DOHH2 (cell line): ENCODE results near the gene RARB.

Experiments
- H3F3A ChIP-seq: fragments of 200-600 bp; sonication (generic), shearing (Covaris generic); 2 replicates; pipeline ENCODE4 v1.6.0; 2016; ENCODE audit warnings: antibody characterized with exemption, mild to moderate bottlenecking; ENCODE audit not compliant: control insufficient read depth, insufficient read depth
- H3K27ac ChIP-seq: fragments of 200-600 bp; sonication (generic); 2 replicates; pipeline ENCODE4 v1.5.1; 2014; ENCODE audit warnings: low read depth, mild to moderate bottlenecking, low read length, moderate library complexity
- H3K27me3 ChIP-seq: fragments of 200-600 bp; sonication (generic); 2 replicates; pipeline ENCODE4 v1.6.1; 2014; ENCODE audit warnings: mild to moderate bottlenecking, low read length, mixed read lengths; ENCODE audit not compliant: control insufficient read depth
- H3K36me3 ChIP-seq: fragments of 200-600 bp; sonication (generic); 2 replicates; pipeline ENCODE4 v1.6.1; 2014; ENCODE audit warnings: mild to moderate bottlenecking, low read length, moderate library complexity, mixed read lengths; ENCODE audit not compliant: control insufficient read depth
- H3K4me1 ChIP-seq: fragments of 200-600 bp; sonication (generic); 2 replicates; pipeline ENCODE4 v1.6.1; 2014; ENCODE audit warnings: mild to moderate bottlenecking, low read length, mixed read lengths; ENCODE audit not compliant: control insufficient read depth
- H3K4me2 ChIP-seq: fragments of 200-600 bp; sonication (generic); 2 replicates; pipeline ENCODE4 v1.6.0; 2014; ENCODE audit warnings: mild to moderate bottlenecking, low read length, moderate library complexity
- H3K4me3 ChIP-seq: fragments of 200-600 bp; sonication (generic); 2 replicates; pipeline ENCODE4 v1.5.1; 2014; ENCODE audit warnings: mild to moderate bottlenecking, low read length, mixed read lengths
- H3K79me2 ChIP-seq: fragments of 200-600 bp; sonication (generic); 2 replicates; pipeline ENCODE4 v1.6.1; 2014; ENCODE audit warnings: mild to moderate bottlenecking, low read length, mixed read lengths; ENCODE audit not compliant: control insufficient read depth
- H3K9me2 ChIP-seq: fragments of 200-600 bp; sonication (generic); replicated peaks from 2 replicates; pipeline ENCODE4 v1.6.1; 2014; ENCODE audit warnings: mild to moderate bottlenecking, low read length, mixed read lengths; ENCODE audit not compliant: control insufficient read depth
- H3K9me3 ChIP-seq: fragments of 200-600 bp; sonication (generic); 2 replicates; pipeline ENCODE4 v1.6.1; 2014; ENCODE audit warnings: antibody characterized with exemption, low read length, mixed read lengths; ENCODE audit not compliant: control insufficient read depth, insufficient read depth
- H4K20me1 ChIP-seq: fragments of 200-600 bp; sonication (generic); 2 replicates; pipeline ENCODE4 v1.6.0; 2014; ENCODE audit warnings: low read depth, mild to moderate bottlenecking, antibody characterized with exemption, low read length, moderate library complexity; ENCODE audit not compliant: control insufficient read depth, insufficient read depth
- EZH2phosphoT487 ChIP-seq: fragments of 200-600 bp; sonication (generic); IDR thresholded peaks from 2 replicates; pipeline ENCODE4 v1.6.1; 2017; ENCODE audit warnings: borderline replicate concordance, mild to moderate bottlenecking, antibody characterized with exemption, low read length, moderate library complexity, mixed read lengths
- TF ChIP-seq, protein P1 (sequence below): fragments of 200-600 bp; sonication (generic); IDR thresholded peaks from one replicate; pipeline ENCODE4 v1.5.1; 2014; ENCODE audit warnings: antibody characterized with exemption, mild to moderate bottlenecking, low read depth, low read length; ENCODE audit not compliant: poor library complexity, severe bottlenecking

Gene RARB

DNA sequence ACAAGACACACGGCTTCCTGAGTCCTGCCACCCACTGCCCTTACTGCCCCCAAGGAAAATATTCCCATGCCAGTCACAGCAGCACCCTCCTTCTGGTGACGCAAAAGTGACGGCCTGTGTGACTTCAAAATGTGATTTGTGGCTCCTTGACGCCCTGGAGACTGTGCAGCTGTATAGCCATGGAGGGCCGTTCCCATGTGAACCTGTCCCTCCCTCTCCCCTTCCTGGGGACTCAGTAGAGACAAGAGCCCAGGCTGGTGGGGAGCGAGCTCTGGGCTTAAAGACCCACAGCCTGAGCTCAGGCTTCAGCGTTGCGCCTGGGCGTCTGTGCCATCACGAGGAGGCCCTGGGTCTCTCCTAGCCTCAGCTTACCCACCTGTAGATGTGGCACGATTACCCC, 158.5 kb downstream of the RARB start:
- Histone ChIP-seq H3K9me2 (no peaks in the 10 kb centered on the region), H3K4me3 (no peak overlapping the region), H3K36me3 (no peaks in the 10 kb centered on the region), H3K9me3 (no peaks in the 10 kb centered on the region), H4K20me1 (no peaks in the 10 kb centered on the region), H3K79me2 (no peaks in the 10 kb centered on the region), H3K4me1 (no peaks in the 10 kb centered on the region), H3K27me3 (no peaks in the 10 kb centered on the region), H3K4me2 (no peak overlapping the region), H3K27ac (no peak overlapping the region), H3F3A (no peaks in the 10 kb centered on the region)
- TF ChIP-seq, protein P1, sequence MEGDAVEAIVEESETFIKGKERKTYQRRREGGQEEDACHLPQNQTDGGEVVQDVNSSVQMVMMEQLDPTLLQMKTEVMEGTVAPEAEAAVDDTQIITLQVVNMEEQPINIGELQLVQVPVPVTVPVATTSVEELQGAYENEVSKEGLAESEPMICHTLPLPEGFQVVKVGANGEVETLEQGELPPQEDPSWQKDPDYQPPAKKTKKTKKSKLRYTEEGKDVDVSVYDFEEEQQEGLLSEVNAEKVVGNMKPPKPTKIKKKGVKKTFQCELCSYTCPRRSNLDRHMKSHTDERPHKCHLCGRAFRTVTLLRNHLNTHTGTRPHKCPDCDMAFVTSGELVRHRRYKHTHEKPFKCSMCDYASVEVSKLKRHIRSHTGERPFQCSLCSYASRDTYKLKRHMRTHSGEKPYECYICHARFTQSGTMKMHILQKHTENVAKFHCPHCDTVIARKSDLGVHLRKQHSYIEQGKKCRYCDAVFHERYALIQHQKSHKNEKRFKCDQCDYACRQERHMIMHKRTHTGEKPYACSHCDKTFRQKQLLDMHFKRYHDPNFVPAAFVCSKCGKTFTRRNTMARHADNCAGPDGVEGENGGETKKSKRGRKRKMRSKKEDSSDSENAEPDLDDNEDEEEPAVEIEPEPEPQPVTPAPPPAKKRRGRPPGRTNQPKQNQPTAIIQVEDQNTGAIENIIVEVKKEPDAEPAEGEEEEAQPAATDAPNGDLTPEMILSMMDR, result no peak
- no peak for TF ChIP-seq EZH2phosphoT487

DNA sequence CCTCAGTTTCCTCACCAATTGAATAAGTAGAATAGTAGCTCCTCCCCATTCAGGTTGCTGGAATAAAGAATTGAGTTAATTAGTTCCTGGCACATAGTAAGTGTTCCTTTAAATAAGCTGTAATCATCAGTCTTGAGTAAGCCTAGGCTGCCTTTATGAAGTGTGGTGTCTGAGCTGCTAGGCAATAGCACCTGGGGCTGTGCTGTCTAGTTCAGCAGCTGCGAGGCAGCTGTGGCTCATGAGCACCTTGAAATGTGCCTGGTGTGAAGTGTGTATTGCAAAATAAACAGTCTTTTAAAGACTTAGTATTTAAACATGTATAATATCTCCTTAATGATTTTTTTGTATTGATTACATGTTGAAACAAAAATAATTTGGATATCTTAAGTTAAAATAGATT, 159.0 kb downstream of the RARB start:
- H3K4me3 ChIP-seq, result no peak overlapping the region
- no peaks in the 10 kb centered on the region for H3K79me2 ChIP-seq
- H3K27me3 ChIP-seq, result no peaks in the 10 kb centered on the region
- TF ChIP-seq EZH2phosphoT487, result no peak
- TF ChIP-seq, protein P1, result no peak
- H3K9me3 ChIP-seq, result no peaks in the 10 kb centered on the region
- H4K20me1 ChIP-seq, result no peaks in the 10 kb centered on the region
- H3K36me3 ChIP-seq, result no peaks in the 10 kb centered on the region
- no peak overlapping the region for H3K27ac ChIP-seq
- H3K4me2 ChIP-seq, result no peak overlapping the region
- H3K9me2 ChIP-seq, result no peaks in the 10 kb centered on the region
- H3F3A ChIP-seq, result no peaks in the 10 kb centered on the region
- H3K4me1 ChIP-seq, result no peaks in the 10 kb centered on the region

DNA sequence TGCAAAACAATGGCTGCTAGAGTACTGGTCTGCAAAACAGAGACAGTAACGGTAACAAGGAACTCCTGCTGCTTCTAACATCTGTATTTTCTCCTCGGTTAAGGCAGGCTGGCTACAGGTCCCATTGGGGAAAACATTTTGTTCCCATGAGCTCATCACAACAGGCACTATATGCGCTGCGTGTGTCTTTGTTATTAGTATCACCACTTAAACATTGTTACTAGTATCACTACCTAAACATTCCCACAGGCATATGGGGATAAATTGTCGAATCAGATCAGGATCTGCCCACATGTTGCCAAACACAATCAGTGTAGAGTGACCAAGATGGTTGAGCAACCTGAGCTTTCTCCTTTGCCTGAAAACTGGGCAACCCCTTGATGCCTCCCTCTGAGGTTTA, 159.5 kb downstream of the RARB start:
- Histone ChIP-seq H4K20me1 (no peaks in the 10 kb centered on the region), H3K27ac (no peak overlapping the region), H3K4me2 (no peak overlapping the region), H3K79me2 (no peaks in the 10 kb centered on the region), H3K4me1 (no peaks in the 10 kb centered on the region), H3K4me3 (no peak overlapping the region), H3K27me3 (no peaks in the 10 kb centered on the region), H3K36me3 (no peaks in the 10 kb centered on the region), H3F3A (no peaks in the 10 kb centered on the region), H3K9me3 (no peaks in the 10 kb centered on the region), H3K9me2 (no peaks in the 10 kb centered on the region)
- TF ChIP-seq, protein P1, result no peak
- TF ChIP-seq EZH2phosphoT487, result no peak

DNA sequence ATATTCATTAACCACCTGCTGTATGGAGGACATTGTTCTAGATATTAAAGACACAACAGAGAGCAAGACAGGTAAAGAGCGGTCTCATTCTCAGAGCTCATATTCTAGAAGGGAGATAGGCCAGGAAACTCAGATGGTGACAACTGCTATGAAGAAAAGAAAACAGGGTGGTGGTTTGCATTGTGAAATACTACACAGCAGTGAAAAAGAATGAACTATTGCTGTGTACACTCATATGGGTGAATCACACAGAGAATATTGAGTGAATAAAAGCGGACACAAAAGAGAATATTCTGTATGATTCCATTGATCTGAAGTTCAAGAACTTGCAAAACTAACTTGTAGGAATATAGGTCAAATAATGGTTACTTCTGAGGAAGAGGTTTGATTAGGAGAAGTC, 159.9 kb downstream of the RARB start:
- Histone ChIP-seq H3K36me3 (no peaks in the 10 kb centered on the region), H3K4me3 (no peak overlapping the region), H3K27ac (no peak overlapping the region), H3K79me2 (no peaks in the 10 kb centered on the region), H3F3A (no peaks in the 10 kb centered on the region), H4K20me1 (no peaks in the 10 kb centered on the region), H3K9me3 (no peaks in the 10 kb centered on the region), H3K9me2 (no peaks in the 10 kb centered on the region), H3K4me2 (no peak overlapping the region), H3K4me1 (no peaks in the 10 kb centered on the region), H3K27me3 (no peaks in the 10 kb centered on the region)
- TF ChIP-seq, protein P1, result no peak
- no peak for TF ChIP-seq EZH2phosphoT487
